Coronary artery (tissue), 2 donors: ENCODE data around the gene TST.

Source experiments
- DNase-seq: peaks from one replicate; pipeline ENCODE4 v3.0.0-alpha.2; 2017; ENCODE audit warnings: low spot score
- H3K27ac ChIP-seq, 2 donors: fragments of 200-600 bp; sonication (generic); one replicate each; pipeline ENCODE4 v1.5.1; 2016 to 2019
- H3K4me3 ChIP-seq: fragments of 200-600 bp; sonication (generic); 2 replicates; pipeline ENCODE4 v1.5.1; 2016; ENCODE audit warnings: mild to moderate bottlenecking, moderate library complexity
- CTCF ChIP-seq: fragments of 200-600 bp; sonication (generic); IDR thresholded peaks from one replicate; pipeline ENCODE4 v1.5.1; 2019; ENCODE audit warnings: antibody characterized with exemption

The TST gene

GRCh38 chr22:37023743-37024338 is 4.6 kb upstream of the TST start:
- no peak for TF ChIP-seq CTCF
- DNase-seq = no peak
- H3K4me3 ChIP-seq = no peak overlapping the region
- no peak overlapping the region for H3K27ac ChIP-seq

- no peak overlapping the region for H3K27ac ChIP-seq
- no peak for DNase-seq
- no peak for TF ChIP-seq CTCF
Observed at GRCh38 chr22:37022483-37023337, 3.5 kb upstream of the TST start.

GRCh38 chr22:37021710-37022482 is 2.6 kb upstream of the TST start:
- Histone ChIP-seq H3K27ac (no peak overlapping the region), H3K4me3 (no peak overlapping the region)
- no peak for DNase-seq
- peak; percentile 60 for TF ChIP-seq CTCF

More at GRCh38 chr22:37022483-37023337, 3.5 kb upstream of the TST start:
- no peak overlapping the region for H3K4me3 ChIP-seq

GRCh38 chr22:37021041-37021440 is 1.8 kb upstream of the TST start:
- peak overlapping the region; percentile 95 for H3K4me3 ChIP-seq
- no peak for TF ChIP-seq CTCF
- H3K27ac ChIP-seq = no peak overlapping the region
- DNase-seq = no peak

- DNase-seq = no peak
- TF ChIP-seq CTCF = no peak
- Histone ChIP-seq H3K27ac (peak overlapping the region; percentile 81 to 97), H3K4me3 (peak overlapping the region; percentile 95)
Observed at GRCh38 chr22:37020192-37020479, 889 bp upstream of the TST start.

DNA sequence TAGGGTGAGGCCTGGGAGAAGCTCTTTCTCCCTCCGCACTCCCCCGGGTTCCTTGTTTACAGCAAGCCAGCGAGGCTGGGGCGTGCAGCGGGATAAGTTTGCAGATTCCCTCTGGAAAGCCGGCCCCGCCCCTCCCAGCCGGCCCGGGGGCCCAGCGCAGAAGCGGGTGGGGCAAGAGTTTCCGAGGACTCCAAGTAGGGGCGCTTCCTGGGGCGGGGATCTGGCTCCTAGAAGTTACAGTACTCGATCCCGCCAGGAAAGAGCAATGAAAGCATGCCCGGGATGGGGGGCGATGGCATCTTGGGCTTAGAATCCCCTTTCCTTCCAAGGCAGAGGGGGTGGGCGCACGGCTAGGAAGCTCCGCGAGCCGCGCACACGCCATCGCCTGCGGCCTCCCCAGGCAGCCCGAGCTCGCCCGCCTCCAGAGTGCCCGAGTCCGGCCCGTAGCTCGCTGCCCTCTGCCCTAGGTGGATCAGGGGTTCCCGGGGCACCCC is 385 bp downstream of the TST start:
- TF ChIP-seq CTCF = no peak
- peak overlapping the region; percentile 95 for H3K4me3 ChIP-seq
- peak; percentile 83 for DNase-seq
- peak overlapping the region; percentile 81 to 97 for H3K27ac ChIP-seq
